Amniotic stem cell (primary cell): ENCODE results near the gene LRPPRC.

Experiments
- DNase-seq: peaks from one replicate; lab custom pipeline; 2025; lab: John Stamatoyannopoulos, UW

The LRPPRC gene

DNA sequence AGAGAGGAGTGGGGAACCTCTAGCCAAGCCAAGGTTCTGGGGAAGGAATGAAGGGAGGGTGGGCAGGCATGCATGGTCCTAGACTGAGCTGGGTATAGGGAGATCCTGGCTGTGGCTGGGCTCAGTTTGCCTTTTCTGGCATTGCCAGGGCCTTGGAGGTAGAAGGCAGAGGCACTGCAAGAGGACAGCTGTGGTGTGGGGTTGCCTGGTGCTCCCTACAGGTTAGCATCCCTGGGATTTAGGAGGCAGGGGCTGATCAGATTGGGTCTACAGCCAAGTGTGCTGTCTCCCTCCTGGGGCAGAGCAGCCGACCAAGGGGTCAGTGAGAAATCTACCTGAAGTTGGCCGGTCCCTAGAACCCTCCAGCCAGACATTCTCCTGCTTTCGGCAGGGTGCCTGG is 141.1 kb downstream of the LRPPRC start:
- DNase-seq = no peak

DNA sequence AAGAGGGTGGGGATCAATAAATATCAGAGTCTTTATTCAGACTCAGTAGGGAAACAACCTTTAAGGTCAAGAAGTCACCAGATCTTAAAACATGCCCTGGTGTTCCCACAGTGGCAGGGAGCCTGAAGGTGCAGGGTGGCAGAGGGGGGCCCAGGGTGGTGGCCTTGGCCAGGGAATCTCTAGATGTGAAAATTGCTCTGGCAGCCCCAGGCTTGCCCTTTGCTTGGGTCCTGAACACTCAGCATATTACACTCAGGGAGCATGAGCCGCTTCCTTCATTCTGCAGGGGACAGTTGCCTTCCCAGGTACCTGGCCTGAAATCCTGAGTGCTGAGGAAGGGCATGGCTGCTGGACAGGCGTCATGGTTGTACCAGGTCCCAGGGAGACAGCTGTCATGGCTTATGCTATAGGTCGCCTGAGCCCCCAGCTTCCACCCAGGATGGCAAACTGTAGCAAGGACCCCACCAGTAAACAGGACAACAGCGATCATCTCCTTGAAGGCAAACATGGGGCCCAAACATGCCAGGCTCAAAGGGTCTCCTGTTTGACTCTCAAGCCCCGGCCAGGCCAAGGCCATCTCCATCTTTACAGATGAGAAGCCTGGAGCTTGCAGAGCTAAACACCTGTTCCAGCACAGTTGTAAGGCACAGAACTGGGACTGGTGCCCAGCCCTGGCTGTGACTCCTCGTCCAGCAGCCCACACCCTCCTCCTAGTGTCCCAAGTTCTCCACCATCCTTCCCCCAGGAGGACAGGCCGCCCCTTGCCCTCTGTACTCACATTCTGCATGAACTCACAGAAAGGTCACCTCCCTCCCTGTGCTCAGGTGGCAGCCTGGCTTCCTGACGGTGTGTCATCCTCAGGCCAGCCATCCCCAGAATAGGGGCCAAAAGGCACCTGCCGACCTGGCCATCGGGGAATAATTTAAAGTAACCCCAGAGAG is 142.4 kb downstream of the LRPPRC start:
- DNase-seq = no peak

DNA sequence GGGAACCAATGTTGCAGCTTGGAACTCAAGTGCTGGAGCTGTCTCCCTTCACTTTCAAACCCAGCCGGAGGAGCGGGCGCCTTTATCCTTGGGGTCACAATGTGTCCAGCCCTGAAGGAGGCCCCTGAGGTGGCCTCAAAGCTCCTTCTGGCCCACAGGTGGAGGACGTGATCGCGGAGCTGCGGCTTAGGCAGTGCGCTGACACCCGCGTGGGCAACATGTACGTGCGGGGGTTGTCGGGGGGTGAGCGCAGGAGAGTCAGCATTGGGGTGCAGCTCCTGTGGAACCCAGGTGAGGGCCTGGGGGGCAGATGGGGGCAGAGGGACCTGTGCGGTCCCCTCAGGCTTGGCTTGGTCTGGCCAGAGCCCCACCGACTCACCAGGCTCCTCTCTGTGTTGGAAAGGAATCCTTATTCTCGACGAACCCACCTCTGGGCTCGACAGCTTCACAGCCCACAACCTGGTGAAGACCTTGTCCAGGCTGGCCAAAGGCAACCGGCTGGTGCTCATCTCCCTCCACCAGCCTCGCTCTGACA is 143.5 kb downstream of the LRPPRC start:
- DNase-seq = no peak

DNA sequence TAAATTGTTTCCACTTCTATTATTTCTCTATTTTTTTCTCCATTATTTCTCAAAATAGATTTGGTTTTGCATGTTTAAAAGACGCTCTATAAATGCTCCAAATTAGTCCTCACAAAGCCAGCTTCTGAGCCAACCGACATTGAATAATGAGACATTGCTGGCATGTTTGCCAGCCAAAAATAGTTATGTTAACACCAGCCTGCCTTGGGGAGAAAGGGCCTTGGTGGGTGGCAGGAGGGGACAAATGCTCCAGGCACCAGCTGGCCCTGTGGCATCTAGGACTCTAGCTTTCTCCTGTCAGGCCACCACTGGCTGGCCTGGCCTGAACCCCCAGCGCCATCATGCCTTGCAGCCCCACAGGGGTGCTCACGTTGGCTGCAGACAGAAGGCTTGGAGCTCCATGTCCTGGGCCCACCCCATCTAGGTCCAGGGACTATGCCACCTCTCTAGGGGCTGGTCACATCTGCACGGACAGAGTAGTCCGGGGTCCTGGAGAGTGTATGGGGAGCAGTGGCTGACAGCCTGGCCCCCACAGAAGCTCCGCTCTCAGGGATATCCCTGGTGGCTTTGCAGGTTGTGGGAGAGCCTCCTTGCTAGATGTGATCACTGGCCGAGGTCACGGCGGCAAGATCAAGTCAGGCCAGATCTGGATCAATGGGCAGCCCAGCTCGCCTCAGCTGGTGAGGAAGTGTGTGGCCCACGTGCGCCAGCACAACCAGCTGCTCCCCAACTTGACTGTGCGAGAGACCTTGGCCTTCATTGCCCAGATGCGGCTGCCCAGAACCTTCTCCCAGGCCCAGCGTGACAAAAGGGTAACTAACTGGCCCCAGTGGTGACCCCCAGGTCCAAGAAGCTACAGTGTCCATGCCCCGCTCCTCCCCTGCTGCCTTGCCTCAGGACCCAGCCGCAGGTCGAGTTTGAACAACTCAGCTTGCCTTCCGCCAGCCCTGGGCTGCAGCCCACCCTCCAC is 144.5 kb downstream of the LRPPRC start:
- DNase-seq = no peak

DNA sequence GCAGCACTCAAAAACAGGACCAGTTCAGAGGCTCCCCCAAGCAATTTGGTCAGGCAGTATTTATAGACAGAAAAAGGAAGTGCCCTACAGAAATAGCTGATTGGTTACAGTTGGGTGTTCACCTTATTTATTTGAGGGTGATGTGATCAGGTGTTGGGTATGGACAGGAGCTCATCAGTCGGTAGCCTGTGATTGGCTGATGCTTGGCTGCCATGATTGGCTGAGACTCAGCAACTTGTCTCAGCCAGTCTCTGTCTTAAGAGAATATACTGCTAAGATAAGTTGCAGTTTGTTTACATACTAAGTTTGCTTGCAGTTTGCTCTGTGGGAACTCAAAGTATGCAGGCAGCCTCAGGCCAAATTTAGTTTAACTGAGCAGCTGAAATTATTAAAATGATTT is 147.6 kb downstream of the LRPPRC start:
- no peak for DNase-seq

DNA sequence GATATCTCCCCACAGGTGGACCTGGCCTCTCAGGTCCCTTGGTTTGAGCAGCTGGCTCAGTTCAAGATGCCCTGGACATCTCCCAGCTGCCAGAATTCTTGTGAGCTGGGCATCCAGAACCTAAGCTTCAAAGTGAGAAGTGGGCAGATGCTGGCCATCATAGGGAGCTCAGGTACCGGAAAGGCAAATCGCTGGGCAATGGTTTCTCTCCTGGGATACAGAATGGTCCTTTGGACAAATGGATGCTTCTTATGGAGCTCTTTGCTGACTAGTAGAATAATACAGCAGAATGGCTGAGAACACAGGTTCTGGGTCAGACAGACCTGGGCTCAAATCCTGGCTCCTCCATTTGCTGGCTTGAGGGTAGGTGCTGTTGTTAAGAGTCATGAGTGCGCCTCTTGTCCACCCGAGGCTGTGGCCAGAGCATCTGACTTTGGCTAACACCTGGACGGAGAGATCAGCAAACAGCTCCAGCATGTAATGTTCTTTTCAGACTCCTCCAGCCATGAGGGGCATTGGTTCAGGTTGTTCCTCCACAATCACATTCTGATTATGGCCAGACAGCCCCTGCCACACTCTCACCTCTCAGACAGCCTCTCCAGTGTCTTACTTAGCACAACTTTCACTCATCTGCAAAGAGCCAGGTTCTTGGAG is 149.5 kb downstream of the LRPPRC start:
- no peak for DNase-seq

DNA sequence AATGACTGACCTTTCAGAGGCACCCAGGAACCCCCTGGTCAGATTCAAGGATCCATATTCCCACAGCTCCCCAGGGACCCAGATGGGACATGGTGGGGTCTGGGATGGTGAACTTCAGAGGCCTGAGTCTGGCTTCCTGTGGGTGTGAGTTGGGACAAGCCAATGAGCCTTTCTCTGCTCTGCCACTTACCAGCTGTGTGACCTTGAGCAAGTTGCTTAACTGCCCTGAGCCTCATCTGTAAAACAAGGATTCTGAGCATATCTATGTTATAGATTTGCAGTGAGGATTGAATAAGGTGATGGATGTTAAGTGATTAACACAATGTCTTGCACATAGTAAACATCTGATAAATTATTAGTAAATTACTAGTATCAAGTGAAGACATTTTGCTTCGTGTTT is 150.6 kb downstream of the LRPPRC start:
- no peak for DNase-seq

DNA sequence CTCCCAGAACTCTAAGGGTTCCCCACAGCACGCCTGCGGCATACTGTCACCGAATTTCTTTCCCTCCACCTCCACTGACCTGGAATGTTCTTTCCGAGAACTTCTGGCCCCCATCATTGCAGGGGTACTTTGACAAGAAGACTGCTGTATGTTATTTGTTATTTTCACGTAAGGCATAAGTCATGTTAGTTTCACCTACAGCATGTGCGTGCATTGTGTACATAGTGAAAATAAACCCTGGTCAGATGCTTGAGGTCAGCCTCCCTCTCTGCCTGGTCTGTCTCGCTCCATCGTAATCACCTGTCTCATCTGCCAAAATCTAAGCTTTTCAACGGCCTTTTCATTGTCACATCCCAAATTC is 152.9 kb downstream of the LRPPRC start:
- DNase-seq = no peak

DNA sequence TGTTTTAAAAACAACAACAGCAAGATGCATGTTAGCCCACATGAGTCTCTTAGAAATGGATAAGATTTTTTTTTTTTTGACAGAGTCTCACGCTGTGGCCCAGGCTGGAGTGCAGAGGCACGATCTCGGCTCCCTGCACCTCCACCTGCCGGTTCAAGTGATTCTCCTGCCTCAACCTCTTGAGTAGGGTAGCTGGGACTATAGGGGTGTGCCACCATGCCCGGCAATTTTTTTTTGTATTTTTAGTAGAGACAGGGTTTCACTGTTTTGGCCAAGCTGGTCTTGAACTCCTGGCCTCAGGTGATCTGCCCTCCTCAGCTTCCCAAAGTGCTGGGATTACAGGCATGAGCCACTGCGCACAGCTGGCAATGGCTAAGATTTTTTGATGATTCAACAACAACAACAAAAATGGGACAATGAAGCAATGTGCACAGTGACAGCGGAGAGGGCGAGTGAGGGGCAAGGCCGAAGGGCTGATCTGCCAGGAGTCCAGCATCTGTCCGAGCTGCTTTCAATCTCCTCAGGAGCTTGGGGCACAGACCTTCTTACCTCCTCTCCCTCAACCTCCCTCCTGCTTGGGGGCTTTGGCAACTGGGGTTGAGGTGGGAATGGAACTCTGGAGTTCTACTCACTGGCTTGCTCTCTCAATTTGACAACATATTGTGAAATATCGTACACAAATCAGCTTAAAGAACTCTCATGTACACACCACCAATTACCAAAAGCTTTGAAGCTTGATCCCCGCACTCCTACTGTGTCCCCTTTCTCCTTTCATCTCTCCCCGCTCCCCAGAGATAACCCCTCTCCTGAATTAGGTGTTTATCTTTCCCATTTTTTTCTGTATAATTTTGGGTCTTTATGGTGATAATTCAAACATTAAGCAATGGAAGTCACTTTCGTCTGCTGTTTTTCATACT is 153.6 kb downstream of the LRPPRC start:
- DNase-seq = no peak

DNA sequence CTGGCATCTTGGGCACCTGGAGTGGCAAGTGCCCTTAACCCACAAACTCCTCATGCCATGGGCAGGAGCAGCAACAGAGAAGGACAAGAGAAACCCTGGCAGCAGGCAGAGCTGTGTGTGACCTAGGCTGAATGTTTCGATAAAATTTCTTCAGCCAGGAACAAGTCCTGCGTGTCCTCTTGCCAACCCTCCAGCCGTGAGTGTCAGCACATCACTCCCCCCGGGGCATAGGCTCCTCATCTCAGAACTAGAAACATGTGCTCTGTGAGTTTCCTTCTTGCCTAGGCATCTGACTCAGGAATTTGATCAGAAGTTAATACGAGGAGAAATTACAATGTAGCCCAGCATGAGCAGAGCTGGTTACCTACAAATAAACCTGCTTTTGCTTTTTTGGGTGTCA is 154.8 kb downstream of the LRPPRC start:
- DNase-seq = no peak

DNA sequence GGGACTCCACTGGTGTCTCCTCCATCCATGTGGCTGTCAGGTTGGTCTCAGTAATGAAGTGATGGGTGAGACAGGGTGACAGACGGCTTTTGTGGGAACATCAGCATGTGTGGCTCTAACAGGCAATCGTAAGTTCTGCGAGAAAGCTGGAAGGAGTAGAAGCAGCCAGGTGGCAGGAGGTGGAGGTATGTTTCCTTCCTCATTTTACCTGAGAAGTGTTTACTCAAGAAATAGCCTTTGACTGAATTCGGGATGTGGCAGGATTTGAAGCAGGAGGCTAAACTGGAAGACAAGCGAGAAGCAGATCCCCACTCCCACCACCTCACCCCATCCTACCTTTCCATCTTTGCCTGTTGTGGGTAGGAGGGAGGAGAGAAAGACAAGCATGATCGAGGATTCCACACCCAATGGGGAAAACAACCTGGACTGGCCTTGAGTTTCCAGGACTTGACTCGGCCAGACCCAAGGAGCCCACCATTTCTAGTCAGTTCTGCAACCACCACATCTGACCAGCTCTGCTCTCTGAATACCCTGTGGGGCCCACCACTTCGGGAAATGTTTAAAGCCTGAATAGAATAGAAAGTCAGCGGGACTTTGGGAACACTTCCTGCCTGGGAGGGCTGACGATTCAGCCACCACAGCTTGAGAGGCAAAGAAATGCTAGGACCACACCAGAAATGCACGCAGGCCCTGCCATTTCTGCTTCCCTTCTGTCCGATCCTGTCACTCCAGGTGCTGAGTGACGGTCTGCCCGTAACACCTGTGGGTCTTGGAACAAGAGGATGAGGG is 155.8 kb downstream of the LRPPRC start:
- no peak for DNase-seq

DNA sequence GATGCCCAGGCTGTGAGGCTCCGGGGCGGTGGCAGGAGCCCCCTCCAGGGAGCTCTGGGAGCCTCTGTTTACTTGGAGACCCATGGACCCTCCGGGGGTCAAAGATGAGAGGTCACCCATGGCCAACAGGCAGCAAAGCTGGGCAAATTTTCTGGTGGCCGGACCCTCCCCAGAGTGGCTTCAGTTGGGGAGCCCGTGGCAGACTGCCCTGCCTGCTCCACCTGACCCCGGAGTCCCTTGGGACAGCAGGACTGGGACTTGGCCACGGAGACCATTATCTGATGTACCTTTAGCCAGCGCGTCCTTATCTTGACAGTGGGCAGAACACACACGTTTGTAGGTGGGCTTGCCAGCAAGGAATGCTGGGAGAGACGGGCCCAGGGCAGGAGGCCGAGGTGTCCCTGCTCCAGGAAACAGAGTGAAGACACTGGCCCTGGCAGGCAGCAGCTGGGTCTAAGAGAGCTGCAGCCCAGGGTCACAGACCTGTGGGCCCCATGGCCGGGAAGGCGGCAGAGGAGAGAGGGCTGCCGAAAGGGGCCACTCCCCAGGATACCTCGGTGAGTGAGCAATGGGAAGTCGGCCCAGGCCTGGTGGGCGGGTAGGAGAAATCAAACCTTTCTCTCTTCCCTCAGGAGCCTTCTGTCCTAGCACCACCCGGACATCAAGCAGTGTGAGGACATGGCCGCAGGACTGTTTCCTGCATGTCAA is 157.1 kb downstream of the LRPPRC start, which contains the start of the genes ABCG5 and ABCG8:
Gene ABCG5, minus strand, starts transcription at position 280 of the 708 bp plus-strand sequence. Its CDS starts 160 bp downstream, at position 120.
Gene ABCG8, plus strand, starts transcription at position 412 of the 708 bp plus-strand sequence. Its CDS starts 83 bp downstream, at position 495.
- DNase-seq = no peak

DNA sequence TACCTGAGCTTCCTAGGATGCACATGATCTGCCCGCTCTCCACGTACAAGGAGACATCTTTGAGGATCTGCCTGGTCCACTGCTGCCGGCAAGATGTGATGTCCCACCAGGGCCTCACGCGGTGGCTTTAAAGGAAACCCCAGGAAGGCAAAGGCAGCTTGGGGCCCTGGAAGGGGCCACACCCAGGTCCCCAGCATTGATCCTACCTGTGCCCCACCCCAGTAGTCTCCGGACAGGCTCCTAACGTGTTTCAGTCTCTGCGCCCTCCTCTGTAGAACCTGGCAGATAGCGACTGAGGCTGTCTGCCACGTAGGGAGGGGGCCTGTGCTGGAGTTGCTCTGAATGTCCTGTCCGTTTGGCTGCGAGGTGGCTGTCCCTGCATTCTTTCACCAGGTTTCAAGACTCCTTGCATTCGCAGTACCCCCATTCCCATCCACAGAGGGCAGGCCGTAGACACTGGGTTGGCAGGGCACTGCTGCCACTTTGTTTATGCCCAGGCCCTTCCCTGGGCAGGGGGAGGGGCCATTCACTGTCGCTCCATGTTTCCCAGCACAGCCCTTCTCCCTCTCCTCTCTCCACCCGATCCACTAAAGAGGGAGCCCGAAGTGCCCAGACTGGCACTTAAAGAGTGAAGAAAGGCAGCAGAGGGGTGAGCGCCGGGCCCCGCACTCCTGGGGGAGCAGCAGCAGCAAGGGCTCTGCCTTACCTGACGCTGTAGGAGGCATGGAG is 157.8 kb downstream of the LRPPRC start:
- DNase-seq = no peak

DNA sequence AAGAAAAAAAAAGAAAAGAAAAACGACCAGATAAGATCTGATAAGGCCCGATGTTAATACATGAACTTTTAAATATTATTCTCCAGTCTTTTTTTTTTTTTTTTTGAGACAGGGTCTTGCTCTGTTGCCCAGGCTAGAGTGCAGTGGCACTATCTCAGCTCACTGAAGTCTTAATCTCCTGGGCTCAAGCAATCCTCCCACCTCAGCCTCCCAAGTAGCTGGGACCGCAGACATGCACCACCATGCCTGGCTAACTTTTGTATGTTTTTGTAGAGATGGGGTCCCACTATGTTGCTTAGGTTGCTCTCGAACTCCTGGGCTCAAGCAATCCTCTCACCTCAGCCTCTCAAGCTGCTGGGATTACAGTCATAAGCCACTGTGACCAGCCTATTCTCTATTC is 158.8 kb downstream of the LRPPRC start:
- DNase-seq = no peak
